NCI-H2196 (cell line): ENCODE data around the gene MBNL1.
"Not testable (repeated sequence)": the region's sequence is repeated elsewhere in the genome, so short reads cannot be mapped to it uniquely, and the experiment has no call there.

Source experiments
- DNase-seq: peaks from one replicate; lab custom pipeline; 2025; ENCODE audit not compliant: unreplicated experiment; lab: John Stamatoyannopoulos, UW

Gene MBNL1

GRCh38 chr3:152438706-152439105, 170.0 kb downstream of the MBNL1 start:
- DNase-seq = no peak

DNA sequence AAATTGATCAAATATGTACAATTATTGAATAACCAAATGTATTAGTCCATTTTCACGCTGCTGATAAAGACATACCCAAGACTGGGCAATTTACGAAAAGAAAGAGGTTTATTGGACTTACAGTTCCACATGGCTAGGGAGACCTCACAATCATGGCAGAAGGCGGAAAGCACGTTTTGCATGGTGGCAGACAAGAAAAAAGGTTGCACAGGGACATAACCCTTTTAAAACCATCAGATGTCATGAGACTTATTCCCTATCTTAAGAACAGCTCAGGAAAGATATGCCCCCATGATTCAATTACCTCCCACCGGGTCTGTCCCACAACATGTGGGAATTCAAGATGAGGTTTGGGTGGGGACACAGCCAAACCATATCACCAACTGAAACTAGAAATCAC, 171.5 kb downstream of the MBNL1 start:
- not testable (repeated sequence) for DNase-seq

GRCh38 chr3:152443212-152444023, 174.7 kb downstream of the MBNL1 start:
- DNase-seq = no peak

DNA sequence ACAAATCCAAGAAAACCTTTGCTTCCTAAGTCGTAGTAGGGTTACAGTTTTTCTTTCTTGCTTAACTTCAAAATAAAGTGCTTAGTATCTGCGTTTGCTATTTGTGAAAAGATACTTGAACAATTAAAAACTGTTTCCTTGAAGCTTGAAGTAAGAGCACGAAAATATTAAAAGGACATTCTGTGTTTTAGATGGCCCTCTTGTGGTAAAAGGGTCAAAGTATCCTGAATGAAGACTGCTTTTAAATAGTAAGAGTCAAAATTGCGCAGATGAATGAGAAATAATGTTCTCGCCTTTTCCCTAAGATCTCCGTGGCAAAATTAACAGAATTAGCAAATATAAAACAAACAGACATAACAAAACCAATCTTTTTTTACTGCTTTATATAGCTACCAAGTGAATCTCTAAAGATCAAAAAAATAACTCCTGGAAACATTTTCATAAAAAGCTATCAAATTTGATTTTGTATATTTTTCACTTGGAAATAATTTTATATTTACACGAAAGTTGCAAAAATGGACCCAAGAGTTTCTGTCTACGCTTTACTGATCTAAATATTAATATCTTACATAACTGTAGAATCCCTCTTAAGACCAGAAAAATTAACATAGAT, 175.4 kb downstream of the MBNL1 start:
- DNase-seq = peak; percentile 72

DNA sequence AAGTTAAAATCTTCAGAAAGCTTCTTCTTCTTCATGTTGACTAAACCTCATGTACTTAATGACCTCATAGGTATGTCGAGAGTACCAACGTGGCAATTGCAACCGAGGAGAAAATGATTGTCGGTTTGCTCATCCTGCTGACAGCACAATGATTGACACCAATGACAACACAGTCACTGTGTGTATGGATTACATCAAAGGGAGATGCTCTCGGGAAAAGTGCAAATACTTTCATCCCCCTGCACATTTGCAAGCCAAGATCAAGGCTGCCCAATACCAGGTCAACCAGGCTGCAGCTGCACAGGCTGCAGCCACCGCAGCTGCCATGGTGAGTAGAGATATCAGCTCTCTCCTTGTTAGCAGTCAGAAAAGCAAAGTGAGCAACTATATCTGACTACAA, 176.5 kb downstream of the MBNL1 start:
- DNase-seq = no peak

GRCh38 chr3:152446495-152446894, 177.8 kb downstream of the MBNL1 start:
- DNase-seq = no peak

DNA sequence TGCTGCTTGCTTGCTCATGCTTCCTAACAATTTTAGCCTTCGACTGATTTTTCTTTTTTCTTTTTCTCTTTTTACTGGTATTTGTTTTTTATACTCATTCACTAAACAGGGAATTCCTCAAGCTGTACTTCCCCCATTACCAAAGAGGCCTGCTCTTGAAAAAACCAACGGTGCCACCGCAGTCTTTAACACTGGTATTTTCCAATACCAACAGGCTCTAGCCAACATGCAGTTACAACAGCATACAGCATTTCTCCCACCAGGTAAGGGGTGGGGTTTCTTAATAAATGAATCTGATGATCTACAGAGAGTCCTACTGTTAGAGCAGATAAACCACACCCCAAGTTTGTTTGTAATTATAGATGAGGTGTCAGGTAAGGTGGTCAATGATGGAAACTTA, 178.8 kb downstream of the MBNL1 start:
- DNase-seq = no peak

- DNase-seq = no peak
Measured at GRCh38 chr3:152448091-152448490, 179.4 kb downstream of the MBNL1 start.

DNA sequence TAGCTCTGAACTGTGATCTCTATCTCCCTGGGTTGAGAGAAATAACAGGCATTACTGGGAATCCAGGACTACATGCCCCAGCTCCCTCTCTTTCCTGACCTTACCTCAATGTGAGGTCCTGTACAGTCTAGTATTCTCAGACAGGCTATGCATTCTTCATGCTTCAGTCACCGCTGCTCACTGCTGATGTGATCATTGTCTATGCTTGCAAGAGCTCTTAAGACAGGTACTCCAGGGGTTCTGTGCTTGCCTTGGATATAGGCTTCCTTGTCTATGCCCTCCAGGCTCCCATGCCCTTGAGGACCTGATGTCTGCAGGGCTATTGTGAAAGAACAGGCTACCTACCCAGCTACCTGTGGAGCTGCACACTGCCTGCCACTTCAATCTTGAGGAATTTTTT, 183.6 kb downstream of the MBNL1 start:
- DNase-seq = no peak

- DNase-seq = no peak
Measured at GRCh38 chr3:152454076-152454875, 185.5 kb downstream of the MBNL1 start.

DNA sequence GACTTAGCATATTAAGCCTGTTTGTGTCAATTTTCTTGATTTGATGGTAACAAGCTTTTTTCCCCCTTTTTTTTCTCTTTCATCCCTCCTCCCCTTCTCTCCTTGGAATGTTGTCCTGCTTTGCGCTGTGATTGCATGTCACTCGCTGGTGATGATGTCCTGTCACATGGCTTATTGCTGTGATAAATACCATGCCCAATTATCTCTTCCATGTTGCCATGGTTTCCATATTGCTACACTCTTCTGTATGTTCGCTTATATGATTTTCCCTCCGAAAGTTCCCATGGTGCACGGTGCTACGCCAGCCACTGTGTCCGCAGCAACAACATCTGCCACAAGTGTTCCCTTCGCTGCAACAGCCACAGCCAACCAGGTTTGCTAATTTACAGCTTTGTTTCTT, 187.3 kb downstream of the MBNL1 start:
- DNase-seq = no peak

DNA sequence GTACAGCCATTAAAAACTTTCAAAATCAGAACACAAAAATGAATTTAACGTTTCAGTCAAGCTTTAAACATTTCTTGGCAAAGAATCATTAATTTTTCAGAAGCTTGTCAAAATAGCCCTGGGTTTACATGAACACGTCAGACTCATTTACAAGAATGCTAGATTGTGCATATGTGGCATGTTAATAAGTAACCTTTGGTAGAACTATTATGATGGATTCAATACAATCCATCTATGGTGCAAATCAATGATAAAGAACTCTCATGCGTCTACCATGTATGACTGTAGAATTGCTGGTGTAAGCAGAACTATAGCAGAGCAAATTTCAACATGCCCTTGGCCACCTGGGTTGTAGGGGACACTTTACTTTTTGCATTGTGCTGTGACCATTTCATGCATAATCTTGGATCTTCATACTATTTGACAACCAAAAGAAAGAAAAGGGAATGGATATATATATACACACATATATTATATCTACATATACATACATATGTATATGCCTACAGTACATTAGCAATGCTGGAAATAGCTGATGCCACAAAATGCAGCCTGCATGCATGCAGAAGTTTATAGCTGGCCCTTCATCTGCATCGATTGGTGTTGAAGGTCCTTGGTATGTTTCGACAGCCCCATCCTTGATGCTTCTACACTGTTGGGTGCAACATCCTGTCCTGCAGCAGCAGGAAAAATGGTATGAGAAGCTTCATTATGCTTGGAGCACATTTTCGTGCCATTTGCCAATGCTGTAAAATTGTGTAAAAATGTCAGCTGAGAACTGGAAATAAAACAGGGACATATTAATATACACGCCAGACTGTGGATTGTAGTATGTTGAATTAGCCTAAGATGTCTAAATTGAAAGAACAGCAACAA, 189.0 kb downstream of the MBNL1 start:
- DNase-seq = no peak

GRCh38 chr3:152458376-152459117, 189.8 kb downstream of the MBNL1 start:
- no peak for DNase-seq

DNA sequence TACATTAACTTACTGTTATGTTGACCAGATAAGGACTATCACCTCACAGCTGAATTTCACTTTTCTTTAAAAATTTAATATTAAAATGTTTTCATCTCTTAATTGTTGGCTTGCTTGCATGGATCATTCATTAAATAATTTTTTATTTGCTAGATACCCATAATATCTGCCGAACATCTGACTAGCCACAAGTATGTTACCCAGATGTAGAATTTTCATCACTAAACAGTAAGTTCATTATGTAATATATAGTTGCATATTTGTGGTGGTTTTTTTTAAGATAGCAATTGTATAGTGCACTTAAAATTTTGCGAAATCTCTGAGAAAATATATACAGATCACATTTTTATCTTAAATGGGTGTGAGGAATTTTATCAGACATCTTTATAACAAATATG, 190.4 kb downstream of the MBNL1 start:
- DNase-seq = no peak

DNA sequence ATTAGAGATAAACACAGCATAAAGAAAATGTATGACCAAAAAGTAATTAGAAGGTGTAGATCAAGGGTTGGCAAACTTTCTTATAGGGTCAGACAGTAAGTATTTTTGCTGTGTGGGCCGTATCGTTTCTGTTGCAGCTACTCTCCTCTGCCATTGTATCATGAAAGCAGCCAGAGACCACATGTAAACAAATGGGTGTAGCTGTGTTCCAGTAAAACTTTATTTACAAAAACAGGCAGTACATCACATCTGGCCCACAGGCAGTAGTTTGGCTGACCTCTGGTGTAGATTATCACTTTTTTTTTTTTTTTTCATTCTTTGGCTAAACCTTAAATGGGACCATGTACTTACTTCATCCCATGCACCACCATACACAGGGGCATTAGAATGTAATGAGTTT, 190.8 kb downstream of the MBNL1 start:
- DNase-seq = no peak

DNA sequence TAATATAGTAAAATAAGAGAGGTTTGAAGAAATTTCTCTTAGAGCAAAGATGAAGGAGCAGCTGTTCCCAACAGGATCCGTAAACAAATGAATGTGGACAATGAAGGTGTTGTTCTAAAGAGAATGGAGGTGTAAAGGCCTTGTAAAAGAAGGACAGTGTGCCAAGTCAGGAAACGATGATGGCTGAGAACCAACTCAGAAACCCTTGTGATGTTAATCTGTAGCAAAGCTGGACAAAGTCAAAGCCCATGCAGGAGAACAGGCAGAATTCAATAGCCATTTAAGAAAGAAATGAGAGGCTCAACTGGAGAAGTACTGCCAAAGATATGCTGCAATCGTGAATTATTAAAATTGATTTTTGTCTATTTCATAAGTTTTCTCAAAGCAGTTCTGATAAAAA, 192.2 kb downstream of the MBNL1 start:
- peak; percentile 53 for DNase-seq

GRCh38 chr3:152461460-152461859, 192.7 kb downstream of the MBNL1 start:
- DNase-seq = no peak

DNA sequence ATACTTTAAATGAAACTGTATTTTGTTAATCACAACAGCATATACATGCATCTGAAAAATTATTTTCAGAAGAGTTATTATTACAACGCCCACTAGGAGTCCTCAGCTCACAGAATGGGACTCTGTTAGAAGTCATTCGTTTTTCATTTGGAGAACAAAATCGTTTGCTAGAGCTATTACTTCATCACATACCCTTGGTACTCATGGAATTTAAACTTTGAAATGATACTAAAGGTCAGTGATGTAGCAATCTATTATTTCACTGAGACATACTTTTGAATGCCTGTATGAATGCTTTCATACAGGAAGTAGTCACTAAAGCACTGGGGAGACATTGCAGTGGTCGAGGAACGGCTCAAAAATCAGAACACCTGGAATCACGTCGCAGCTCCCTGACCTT, 198.1 kb downstream of the MBNL1 start:
- DNase-seq = peak; percentile 17

DNA sequence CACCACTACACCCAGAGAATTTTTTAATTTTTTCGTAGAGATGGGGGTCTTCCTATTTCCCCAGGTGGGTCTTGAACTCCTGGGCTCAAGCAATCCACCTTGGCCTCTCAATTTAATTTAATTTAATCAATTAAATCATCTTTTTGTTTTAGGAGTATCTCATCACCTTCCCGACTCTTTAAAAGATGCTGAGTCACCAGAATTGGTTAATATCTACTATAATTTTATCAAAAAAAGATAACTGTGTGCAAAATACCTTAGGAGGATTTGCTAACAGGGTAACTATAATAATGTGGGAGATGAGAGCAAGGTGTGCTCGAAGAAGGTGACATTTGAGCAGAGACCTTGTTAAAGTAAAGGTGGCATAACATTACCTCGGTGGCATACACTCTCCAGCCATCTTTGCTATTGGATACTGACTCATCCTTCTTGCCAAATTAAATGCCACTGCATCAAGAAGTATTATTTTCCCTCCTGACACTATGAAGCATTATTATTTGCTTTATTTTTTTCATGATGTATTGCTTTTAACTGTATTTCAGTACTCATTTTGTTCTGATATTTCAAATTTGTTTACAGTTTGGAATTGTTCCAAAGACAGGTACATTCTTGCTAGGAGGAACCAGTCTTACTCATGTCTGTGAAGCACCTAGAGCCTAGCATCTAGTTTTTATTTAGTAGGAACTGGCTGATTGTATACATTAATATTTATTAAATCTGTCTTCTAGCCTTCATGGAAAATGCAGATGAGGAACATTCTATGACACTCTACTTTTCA, 200.7 kb downstream of the MBNL1 start:
- DNase-seq = no peak

- no peak for DNase-seq
Measured at GRCh38 chr3:152470095-152470494, 201.4 kb downstream of the MBNL1 start.
